Progenitor cell of endocrine pancreas (in vitro differentiated cells): ENCODE measurements around the gene DOCK9. TPM values are rescaled to one million over a fixed set of nuclear protein-coding genes. Genes with fewer than 3 reads are reported as not detected.

ENCODE experiments used
- DNase-seq: peaks from one replicate; pipeline ENCODE4 v3.0.0; 2021; ENCODE audit warnings: low spot score; ENCODE audit not compliant: unreplicated experiment
- H3K27ac Mint-ChIP-seq: 2 replicates; pipeline ENCODE4 v1.8.0; 2021; ENCODE audit warnings: mild to moderate bottlenecking, moderate library complexity, mixed read lengths
- H3K27me3 Mint-ChIP-seq: 2 replicates; pipeline ENCODE4 v1.8.0; 2021; ENCODE audit warnings: mixed read lengths
- H3K36me3 Mint-ChIP-seq: 2 replicates; pipeline ENCODE4 v1.8.0; 2022; ENCODE audit warnings: mixed read lengths; ENCODE audit not compliant: insufficient read depth
- H3K4me1 Mint-ChIP-seq: 2 replicates; pipeline ENCODE4 v1.8.0; 2021; ENCODE audit warnings: low read depth, mixed read lengths
- H3K4me3 Mint-ChIP-seq: 2 replicates; pipeline ENCODE4 v1.8.0; 2021; ENCODE audit warnings: low read depth, mild to moderate bottlenecking, moderate library complexity, mixed read lengths
- H3K9me3 Mint-ChIP-seq: 2 replicates; pipeline ENCODE4 v1.8.0; 2021; ENCODE audit warnings: low read depth, mixed read lengths
- CTCF ChIP-seq: fragments of 200-600 bp; sonication (generic); IDR thresholded peaks from one replicate; pipeline ENCODE4 v1.5.0; 2021; ENCODE audit warnings: antibody characterized with exemption, mild to moderate bottlenecking; ENCODE audit not compliant: unreplicated experiment
- total RNA-seq: library from RNA; stranded (reverse); gene quantifications from 2 replicates; pipeline ENCODE4 v1.2.1, GENCODE V29; 2021

The DOCK9 gene
- total RNA-seq, 1 donor from 2014 or later = 35.7 TPM

- TF ChIP-seq CTCF = no peak
- no peaks in the 10 kb centered on the region for H3K9me3 Mint-ChIP-seq
- H3K27me3 Mint-ChIP-seq = no peaks in the 10 kb centered on the region
- H3K4me3 Mint-ChIP-seq = no peak overlapping the region
- no peak overlapping the region for H3K27ac Mint-ChIP-seq
- peaks cover 22% of the 10 kb centered on the region for H3K4me1 Mint-ChIP-seq
- no peak for DNase-seq
- H3K36me3 Mint-ChIP-seq = no peaks in the 10 kb centered on the region
These were observed 12.8 kb upstream of the DOCK9 start for GRCh38 chr13:98990701-98991100.

- Mint-ChIP-seq H3K27me3 (no peaks in the 10 kb centered on the region), H3K9me3 (no peaks in the 10 kb centered on the region), H3K4me1 (peaks cover 31% of the 10 kb centered on the region), H3K36me3 (no peaks in the 10 kb centered on the region), H3K4me3 (no peak overlapping the region), H3K27ac (no peak overlapping the region)
- no peak for DNase-seq
- TF ChIP-seq CTCF = no peak
These were observed 11.8 kb upstream of the DOCK9 start for GRCh38 chr13:98989469-98990235.

GRCh38 chr13:98988780-98989179 is 10.9 kb upstream of the DOCK9 start:
- DNase-seq = no peak
- H3K36me3 Mint-ChIP-seq = no peaks in the 10 kb centered on the region
- no peak overlapping the region for H3K27ac Mint-ChIP-seq
- no peaks in the 10 kb centered on the region for H3K27me3 Mint-ChIP-seq
- no peaks in the 10 kb centered on the region for H3K9me3 Mint-ChIP-seq
- peaks cover 38% of the 10 kb centered on the region for H3K4me1 Mint-ChIP-seq
- H3K4me3 Mint-ChIP-seq = no peak overlapping the region
- no peak for TF ChIP-seq CTCF

- no peaks in the 10 kb centered on the region for H3K9me3 Mint-ChIP-seq
- H3K4me1 Mint-ChIP-seq = peaks cover 39% of the 10 kb centered on the region
- no peak overlapping the region for H3K27ac Mint-ChIP-seq
- H3K4me3 Mint-ChIP-seq = no peak overlapping the region
- DNase-seq = no peak
- no peaks in the 10 kb centered on the region for H3K36me3 Mint-ChIP-seq
- no peak for TF ChIP-seq CTCF
- H3K27me3 Mint-ChIP-seq = no peaks in the 10 kb centered on the region
These were observed 10.4 kb upstream of the DOCK9 start for GRCh38 chr13:98988277-98988676.

GRCh38 chr13:98987275-98987674 is 9.4 kb upstream of the DOCK9 start:
- H3K4me3 Mint-ChIP-seq = no peak overlapping the region
- no peak for DNase-seq
- H3K27me3 Mint-ChIP-seq = no peaks in the 10 kb centered on the region
- H3K9me3 Mint-ChIP-seq = no peaks in the 10 kb centered on the region
- H3K36me3 Mint-ChIP-seq = no peaks in the 10 kb centered on the region
- no peak overlapping the region for H3K27ac Mint-ChIP-seq
- TF ChIP-seq CTCF = no peak
- H3K4me1 Mint-ChIP-seq = peaks cover 42% of the 10 kb centered on the region
